SH-SY5Y (cell line): Measurements from ENCODE around the gene TTC21A.

ENCODE experiments used
- GATA2 ChIP-seq: IDR thresholded peaks from 2 replicates; pipeline ENCODE4 v1.6.1; 2011; ENCODE audit warnings: mild to moderate bottlenecking, low read depth, low read length
- GATA3 ChIP-seq: IDR thresholded peaks from 2 replicates; pipeline ENCODE4 v1.6.1; 2011; ENCODE audit warnings: low read depth, mild to moderate bottlenecking, low read length, moderate library complexity

GRCh38 chr3:39164414-39164813 is 56.9 kb downstream of the TTC21A start:
- TF ChIP-seq GATA2 (no peak), GATA3 (no peak)
